Upper lobe of left lung (tissue), 4 donors: ENCODE results near the gene DOLPP1.

ENCODE experiments used
- CTCF ChIP-seq, 6 experiments: fragments of 450-650 bp in 4 of 6; fragments of 200-600 bp in 2 of 6; sonication (generic) in 2 of 6; IDR thresholded peaks; one replicate each; pipeline ENCODE4 v1.5.1; 2016 to 2019; ENCODE audit warnings: antibody characterized with exemption in 6 of 6
- POLR2A ChIP-seq, 4 donors: fragments of 450-650 bp; IDR thresholded peaks; one replicate each; pipeline ENCODE4 v1.5.1; 2016 to 2017; ENCODE audit warnings: antibody characterized with exemption in 4 of 4, mild to moderate bottlenecking in 2 of 4
- POLR2AphosphoS5 ChIP-seq, 2 donors: sonication (generic); formaldehyde crosslinking; IDR thresholded peaks; one replicate each; pipeline ENCODE4 v1.5.1; 2017; ENCODE audit warnings: antibody characterized with exemption in 2 of 2

GRCh38 chr9:129084087-129084486, 3.2 kb downstream of the DOLPP1 start:
- TF ChIP-seq POLR2A (IDR thresholded peaks at IDR 0.05) (no peak), CTCF (IDR thresholded peaks at IDR 0.05) (no peak), POLR2AphosphoS5 (IDR thresholded peaks at IDR 0.05) (no peak)
